Nephron progenitor cell (in vitro differentiated cells): ENCODE results near the gene TUBB2A.
"Not testable (repeated sequence)": the region's sequence is repeated elsewhere in the genome, so short reads cannot be mapped to it uniquely, and the experiment has no call there.

Source experiments
- DNase-seq: peaks from one replicate; pipeline ENCODE4 v3.0.0; 2021
- H3K27ac Mint-ChIP-seq: 2 replicates; pipeline ENCODE4 v1.8.0; 2021; ENCODE audit warnings: mild to moderate bottlenecking, moderate library complexity, mixed read lengths
- H3K27me3 Mint-ChIP-seq: 2 replicates; pipeline ENCODE4 v1.8.0; 2021; ENCODE audit warnings: mild to moderate bottlenecking, low read depth, mixed read lengths; ENCODE audit not compliant: poor library complexity
- H3K36me3 Mint-ChIP-seq: 2 replicates; pipeline ENCODE4 v1.8.0; 2021; ENCODE audit warnings: low read depth, mixed read lengths
- H3K4me1 Mint-ChIP-seq: 2 replicates; pipeline ENCODE4 v1.8.0; 2021; ENCODE audit warnings: mixed read lengths
- H3K4me3 Mint-ChIP-seq: 2 replicates; pipeline ENCODE4 v1.8.0; 2021; ENCODE audit warnings: mild to moderate bottlenecking, moderate library complexity, mixed read lengths
- H3K9me3 Mint-ChIP-seq: 2 replicates; pipeline ENCODE4 v1.8.0; 2021; ENCODE audit warnings: mild to moderate bottlenecking, moderate library complexity, mixed read lengths
- TF ChIP-seq, protein P1 (sequence below): fragments of 200-600 bp; sonication (generic); IDR thresholded peaks from 2 replicates; pipeline ENCODE4 v1.5.0; 2021; ENCODE audit warnings: antibody characterized with exemption

The TUBB2A gene

GRCh38 chr6:3175715-3176402 lies 18.5 kb upstream of the TUBB2A start:
- Mint-ChIP-seq H3K4me3 (no peak overlapping the region), H3K36me3 (no peaks in the 10 kb centered on the region), H3K27me3 (peaks cover 8% of the 10 kb centered on the region), H3K27ac (no peak overlapping the region), H3K9me3 (no peaks in the 10 kb centered on the region), H3K4me1 (peaks cover 57% of the 10 kb centered on the region)
- TF ChIP-seq, protein P1, sequence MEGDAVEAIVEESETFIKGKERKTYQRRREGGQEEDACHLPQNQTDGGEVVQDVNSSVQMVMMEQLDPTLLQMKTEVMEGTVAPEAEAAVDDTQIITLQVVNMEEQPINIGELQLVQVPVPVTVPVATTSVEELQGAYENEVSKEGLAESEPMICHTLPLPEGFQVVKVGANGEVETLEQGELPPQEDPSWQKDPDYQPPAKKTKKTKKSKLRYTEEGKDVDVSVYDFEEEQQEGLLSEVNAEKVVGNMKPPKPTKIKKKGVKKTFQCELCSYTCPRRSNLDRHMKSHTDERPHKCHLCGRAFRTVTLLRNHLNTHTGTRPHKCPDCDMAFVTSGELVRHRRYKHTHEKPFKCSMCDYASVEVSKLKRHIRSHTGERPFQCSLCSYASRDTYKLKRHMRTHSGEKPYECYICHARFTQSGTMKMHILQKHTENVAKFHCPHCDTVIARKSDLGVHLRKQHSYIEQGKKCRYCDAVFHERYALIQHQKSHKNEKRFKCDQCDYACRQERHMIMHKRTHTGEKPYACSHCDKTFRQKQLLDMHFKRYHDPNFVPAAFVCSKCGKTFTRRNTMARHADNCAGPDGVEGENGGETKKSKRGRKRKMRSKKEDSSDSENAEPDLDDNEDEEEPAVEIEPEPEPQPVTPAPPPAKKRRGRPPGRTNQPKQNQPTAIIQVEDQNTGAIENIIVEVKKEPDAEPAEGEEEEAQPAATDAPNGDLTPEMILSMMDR, result no peak
- DNase-seq, result no peak

- H3K36me3 Mint-ChIP-seq, H3K27me3 Mint-ChIP-seq, H3K27ac Mint-ChIP-seq, H3K4me3 Mint-ChIP-seq, H3K9me3 Mint-ChIP-seq, DNase-seq: not testable (repeated sequence)
- peaks cover 51% of the 10 kb centered on the region for H3K4me1 Mint-ChIP-seq
Observed at GRCh38 chr6:3173636-3174089, 16.3 kb upstream of the TUBB2A start.

- H3K9me3 Mint-ChIP-seq, DNase-seq, H3K4me3 Mint-ChIP-seq, H3K27ac Mint-ChIP-seq, H3K27me3 Mint-ChIP-seq, H3K36me3 Mint-ChIP-seq: not testable (repeated sequence)
- H3K4me1 Mint-ChIP-seq, result peaks cover 49% of the 10 kb centered on the region
Observed at GRCh38 chr6:3172789-3173188, 15.4 kb upstream of the TUBB2A start.

DNA sequence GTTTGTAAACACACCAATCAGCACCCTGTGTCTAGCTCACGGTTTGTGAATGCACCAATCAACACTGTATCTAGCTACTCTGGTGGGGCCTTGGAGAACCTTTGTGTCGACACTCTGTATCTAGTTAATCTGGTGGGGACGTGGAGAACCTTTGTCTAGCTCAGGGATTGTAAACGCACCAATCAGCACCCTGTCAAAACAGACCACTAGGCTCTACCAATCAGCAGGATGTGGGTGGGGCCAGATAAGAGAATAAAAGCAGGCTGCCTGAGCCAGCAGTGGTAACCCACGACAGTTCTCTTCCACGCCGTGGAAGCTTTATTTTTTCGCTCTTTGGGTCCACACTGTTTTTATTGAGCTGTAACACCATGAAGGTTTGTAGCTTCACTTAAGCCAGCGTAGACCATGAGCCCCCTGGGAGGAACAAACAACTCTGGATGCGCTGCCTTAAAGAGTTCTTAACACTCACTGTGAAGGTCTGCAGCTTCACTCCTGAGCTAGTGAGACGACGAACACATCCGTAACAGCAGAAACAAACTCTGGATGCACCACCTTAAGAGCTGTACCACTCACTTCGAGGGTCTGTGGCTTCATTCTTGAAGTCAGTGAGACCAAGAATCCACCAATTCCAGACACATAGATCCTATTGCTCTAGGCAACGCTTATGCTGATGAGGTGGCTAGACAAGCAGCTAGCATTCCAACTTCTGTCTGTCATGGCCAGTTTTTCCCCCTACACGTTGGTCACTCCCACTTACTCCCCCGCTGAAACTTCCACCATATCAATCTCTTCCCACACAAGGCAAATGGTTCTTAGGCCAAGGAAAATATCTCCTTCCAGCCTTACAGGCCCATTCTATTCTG lies 14.2 kb upstream of the TUBB2A start:
- not testable (repeated sequence) for H3K9me3 Mint-ChIP-seq, H3K27me3 Mint-ChIP-seq, H3K36me3 Mint-ChIP-seq, DNase-seq, H3K4me3 Mint-ChIP-seq
- H3K27ac Mint-ChIP-seq, result peak overlapping the region; percentile 50
- H3K4me1 Mint-ChIP-seq, result peaks cover 41% of the 10 kb centered on the region

DNA sequence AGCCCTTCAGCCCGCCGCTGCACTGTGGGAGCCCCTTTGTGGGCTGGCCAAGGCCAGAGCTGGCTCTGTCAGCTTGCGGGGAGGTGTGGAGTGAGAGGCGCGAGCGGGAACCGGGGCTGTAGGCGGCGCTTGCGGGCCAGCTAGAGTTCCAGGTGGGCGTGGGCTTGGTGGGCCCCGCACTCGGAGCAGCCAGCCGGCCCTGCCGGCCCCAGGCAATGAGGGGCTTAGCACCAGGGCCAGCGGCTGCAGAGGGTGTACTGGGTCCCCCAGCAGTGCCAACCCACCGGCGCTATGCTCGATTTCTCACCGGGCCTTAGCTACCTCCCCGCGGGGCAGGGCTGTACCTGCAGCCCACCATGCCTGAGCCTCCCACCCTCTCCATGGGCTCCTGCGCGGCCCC lies 13.3 kb upstream of the TUBB2A start:
- H3K27ac Mint-ChIP-seq, H3K9me3 Mint-ChIP-seq, H3K36me3 Mint-ChIP-seq, H3K4me3 Mint-ChIP-seq, H3K27me3 Mint-ChIP-seq, DNase-seq: not testable (repeated sequence)
- H3K4me1 Mint-ChIP-seq, result peaks cover 33% of the 10 kb centered on the region

- not testable (repeated sequence) for H3K36me3 Mint-ChIP-seq, H3K27ac Mint-ChIP-seq, DNase-seq, H3K9me3 Mint-ChIP-seq, H3K27me3 Mint-ChIP-seq, H3K4me3 Mint-ChIP-seq
- peaks cover 23% of the 10 kb centered on the region for H3K4me1 Mint-ChIP-seq
Observed at GRCh38 chr6:3168046-3168445, 10.7 kb upstream of the TUBB2A start.

- not testable (repeated sequence) for H3K27me3 Mint-ChIP-seq
Observed at GRCh38 chr6:3166535-3167225, 9.3 kb upstream of the TUBB2A start.

GRCh38 chr6:3165631-3166534 lies 8.5 kb upstream of the TUBB2A start:
- peaks cover 17% of the 10 kb centered on the region for H3K4me1 Mint-ChIP-seq
- H3K9me3 Mint-ChIP-seq, result no peaks in the 10 kb centered on the region
- H3K27ac Mint-ChIP-seq, result no peak overlapping the region
- H3K27me3 Mint-ChIP-seq, result peaks cover 13% of the 10 kb centered on the region
- H3K4me3 Mint-ChIP-seq, result no peak overlapping the region
- DNase-seq, result no peak
- TF ChIP-seq, protein P1, result no peak
- H3K36me3 Mint-ChIP-seq, result no peaks in the 10 kb centered on the region

More at GRCh38 chr6:3166535-3167225, 9.3 kb upstream of the TUBB2A start:
- H3K9me3 Mint-ChIP-seq, DNase-seq, H3K36me3 Mint-ChIP-seq, H3K27ac Mint-ChIP-seq, H3K4me3 Mint-ChIP-seq: not testable (repeated sequence)
- H3K4me1 Mint-ChIP-seq, result peaks cover 20% of the 10 kb centered on the region
